Measurements from ENCODE around the gene HSD17B2. TPM values are rescaled to one million over a fixed set of nuclear protein-coding genes. Genes with fewer than 3 reads are reported as not detected.

HSD17B2 gene, protein sequence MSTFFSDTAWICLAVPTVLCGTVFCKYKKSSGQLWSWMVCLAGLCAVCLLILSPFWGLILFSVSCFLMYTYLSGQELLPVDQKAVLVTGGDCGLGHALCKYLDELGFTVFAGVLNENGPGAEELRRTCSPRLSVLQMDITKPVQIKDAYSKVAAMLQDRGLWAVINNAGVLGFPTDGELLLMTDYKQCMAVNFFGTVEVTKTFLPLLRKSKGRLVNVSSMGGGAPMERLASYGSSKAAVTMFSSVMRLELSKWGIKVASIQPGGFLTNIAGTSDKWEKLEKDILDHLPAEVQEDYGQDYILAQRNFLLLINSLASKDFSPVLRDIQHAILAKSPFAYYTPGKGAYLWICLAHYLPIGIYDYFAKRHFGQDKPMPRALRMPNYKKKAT
- 3.1 and 5.2 TPM in 2 replicates for total RNA-seq (2014; rRNA removed)
- percentile 60 among the genes with signal in this experiment for Bru-seq, nascent RNA
- percentile 44 among the genes with signal in this experiment for BruChase-seq, experiment 1, labeled RNA remaining after a 6-hour chase
- BruChase-seq, experiment 2, labeled RNA remaining after a 2-hour chase: percentile 50 among the genes with signal in this experiment
- long read RNA-seq, transcript HSD17B2-201 (5 exons, 1,455 nt): major isoform, 36 of 43 reads
- long read RNA-seq, partial matches to known transcripts: 2 of 43 reads
- long read RNA-seq, other reads (novel, unspliced or antisense): 4 of 43 reads

DNA sequence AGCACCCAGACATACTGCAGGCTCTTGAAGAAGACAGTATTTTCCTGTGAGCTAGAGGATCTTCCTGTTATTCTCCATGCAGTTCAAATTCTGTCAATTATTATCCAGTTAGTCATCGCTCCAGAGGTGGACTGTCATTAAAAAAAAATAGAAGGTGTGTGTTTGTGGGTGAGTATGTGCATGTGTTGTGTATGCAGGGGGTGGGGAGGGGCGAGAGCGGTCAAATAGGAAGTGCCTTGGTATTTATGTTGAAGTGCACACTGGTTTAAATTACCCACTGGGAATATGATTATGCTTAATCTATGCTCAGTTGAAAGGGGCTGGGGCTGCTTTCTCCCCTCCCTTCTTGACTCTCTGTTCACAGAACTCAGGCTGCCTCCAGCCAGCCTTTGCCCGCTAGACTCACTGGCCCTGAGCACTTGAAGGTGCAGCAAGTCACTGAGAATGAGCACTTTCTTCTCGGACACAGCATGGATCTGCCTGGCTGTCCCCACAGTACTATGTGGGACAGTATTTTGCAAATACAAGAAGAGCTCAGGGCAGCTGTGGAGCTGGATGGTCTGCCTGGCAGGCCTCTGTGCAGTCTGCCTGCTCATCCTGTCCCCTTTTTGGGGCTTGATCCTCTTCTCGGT lies at the start of gene HSD17B2:
HSD17B2 (plus strand) TSS at position 273 of the 632 bp plus-strand sequence; CDS start at position 445, 172 bp downstream.
- no peaks in the 10 kb centered on the region for H4K20me1 ChIP-seq (ENCODE audit: low read length)
- intact Hi-C loops (cut with micrococcal nuclease): loop anchor here (5.0 to 10.0 kb wide), 2 partner anchors 137 to 140 kb away; partner anchors contain the start of gene MPHOSPH6
- H2AFZ ChIP-seq (ENCODE audit: low read length): peak within 1 kb of the TSS; percentile 63; the same call in 1 of the 2 replicates
- DNase-seq (peak; percentile 80), ATAC-seq (peak; percentile 70)
- no TSS peak for BruUV-seq (replicated peaks)
- no peaks in the 10 kb centered on the region for H3K27me3 ChIP-seq (ENCODE audit: low read length)
- peak within 1 kb of the TSS; percentile 72 for H3K27ac ChIP-seq (ENCODE audit: low read length)
- CTCF ChIA-PET: no interaction called here
- H3K36me3 ChIP-seq (ENCODE audit: low read depth, low read length): no peaks in the 10 kb centered on the region
- H3K9me3 ChIP-seq (ENCODE audit: low read length): no peaks in the 10 kb centered on the region
- peaks cover 34% of the 10 kb centered on the region for H3K4me1 ChIP-seq (ENCODE audit: insufficient read depth, low read length)
- POLR2A ChIA-PET (ENCODE audit: unreplicated experiment): no interaction called here
- H3K79me2 ChIP-seq (ENCODE audit: low read length): no peaks in the 10 kb centered on the region
- no peak within 1 kb of the TSS for H3K9ac ChIP-seq (ENCODE audit: low read length)
- no peaks in the 10 kb centered on the region for H3F3A ChIP-seq (ENCODE audit: low read length, unreplicated experiment)
- no peak within 1 kb of the TSS; the same call in 1 of the 2 replicates for H3K4me3 ChIP-seq (ENCODE audit: low read length)
- no peaks in the 10 kb centered on the region for H3K9me2 ChIP-seq (replicated peaks; ENCODE audit: low read length)
- H3K4me2 ChIP-seq (ENCODE audit: low read length): peak within 1 kb of the TSS; percentile 72
- TF ChIP-seq, protein P1, sequence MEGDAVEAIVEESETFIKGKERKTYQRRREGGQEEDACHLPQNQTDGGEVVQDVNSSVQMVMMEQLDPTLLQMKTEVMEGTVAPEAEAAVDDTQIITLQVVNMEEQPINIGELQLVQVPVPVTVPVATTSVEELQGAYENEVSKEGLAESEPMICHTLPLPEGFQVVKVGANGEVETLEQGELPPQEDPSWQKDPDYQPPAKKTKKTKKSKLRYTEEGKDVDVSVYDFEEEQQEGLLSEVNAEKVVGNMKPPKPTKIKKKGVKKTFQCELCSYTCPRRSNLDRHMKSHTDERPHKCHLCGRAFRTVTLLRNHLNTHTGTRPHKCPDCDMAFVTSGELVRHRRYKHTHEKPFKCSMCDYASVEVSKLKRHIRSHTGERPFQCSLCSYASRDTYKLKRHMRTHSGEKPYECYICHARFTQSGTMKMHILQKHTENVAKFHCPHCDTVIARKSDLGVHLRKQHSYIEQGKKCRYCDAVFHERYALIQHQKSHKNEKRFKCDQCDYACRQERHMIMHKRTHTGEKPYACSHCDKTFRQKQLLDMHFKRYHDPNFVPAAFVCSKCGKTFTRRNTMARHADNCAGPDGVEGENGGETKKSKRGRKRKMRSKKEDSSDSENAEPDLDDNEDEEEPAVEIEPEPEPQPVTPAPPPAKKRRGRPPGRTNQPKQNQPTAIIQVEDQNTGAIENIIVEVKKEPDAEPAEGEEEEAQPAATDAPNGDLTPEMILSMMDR (conservative IDR thresholded peaks at IDR 0.05; ENCODE audit: low read depth, low read length): no peak
- no peak for TF ChIP-seq EZH2phosphoT487 (IDR thresholded peaks at IDR 0.05; ENCODE audit: borderline replicate concordance, low read length)
- TF ChIP-seq EZH2 (IDR thresholded peaks at IDR 0.05; ENCODE audit: low read length, unreplicated experiment): no peak

DNA sequence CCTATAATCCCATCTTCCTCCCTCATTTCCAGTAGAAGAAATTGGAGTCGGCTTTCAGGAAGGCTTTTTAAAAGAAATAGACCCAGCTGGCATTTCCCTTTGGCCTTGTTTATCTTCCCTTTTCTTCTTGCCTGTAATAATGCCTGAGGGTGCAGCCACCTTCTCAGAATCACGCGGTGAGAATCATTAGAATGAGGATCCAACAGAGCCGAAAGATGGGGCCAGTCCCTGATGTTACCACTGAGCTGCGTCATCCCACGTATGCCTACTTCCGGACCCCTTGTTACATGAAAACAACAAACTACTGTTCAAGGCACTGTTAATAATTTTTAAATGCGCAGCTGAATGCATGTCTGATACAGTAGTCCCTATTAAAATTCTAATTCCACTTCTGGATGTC lies 47.9 kb upstream of the HSD17B2 start:
- ATAC-seq (no peak), DNase-seq (no peak)
- CTCF ChIA-PET: no interaction called here
- TF ChIP-seq EZH2phosphoT487 (IDR thresholded peaks at IDR 0.05; ENCODE audit: borderline replicate concordance, low read length) (no peak), EZH2 (IDR thresholded peaks at IDR 0.05; ENCODE audit: low read length, unreplicated experiment) (no peak)
- TF ChIP-seq, protein P1 (conservative IDR thresholded peaks at IDR 0.05; ENCODE audit: low read depth, low read length): no peak
- POLR2A ChIA-PET (ENCODE audit: unreplicated experiment): interaction anchor here (0.6 kb wide), 1 partner anchor 806 kb away, joined by 4 read pairs; no protein-coding TSS in a partner anchor
- BruUV-seq (replicated peaks): no TSS peak
- H3K4me2 ChIP-seq (ENCODE audit: low read length): no peak overlapping the region
- H3K36me3 ChIP-seq (ENCODE audit: low read depth, low read length): no peaks in the 10 kb centered on the region
- H3K9me2 ChIP-seq (replicated peaks; ENCODE audit: low read length): no peaks in the 10 kb centered on the region
- H3K79me2 ChIP-seq (ENCODE audit: low read length): no peaks in the 10 kb centered on the region
- no peak overlapping the region for H3K9ac ChIP-seq (ENCODE audit: low read length)
- H3F3A ChIP-seq (ENCODE audit: low read length, unreplicated experiment): no peaks in the 10 kb centered on the region
- no peak overlapping the region for H2AFZ ChIP-seq (ENCODE audit: low read length)
- H3K27ac ChIP-seq (ENCODE audit: low read length): no peak overlapping the region
- intact Hi-C loops (cut with micrococcal nuclease): no loop called here
- H3K9me3 ChIP-seq (ENCODE audit: low read length): no peaks in the 10 kb centered on the region
- H3K4me1 ChIP-seq (ENCODE audit: insufficient read depth, low read length): peaks cover 12% of the 10 kb centered on the region
- H3K27me3 ChIP-seq (ENCODE audit: low read length): no peaks in the 10 kb centered on the region
- no peak overlapping the region for H3K4me3 ChIP-seq (ENCODE audit: low read length)
- no peaks in the 10 kb centered on the region for H4K20me1 ChIP-seq (ENCODE audit: low read length)
